Left lung (tissue), 10 donors: ENCODE data around the gene INSYN1. TPM values are rescaled to one million over a fixed set of nuclear protein-coding genes. Genes with fewer than 3 reads are reported as not detected.

Source experiments
- ATAC-seq: fragments of 200-7000 bp; cut with Tn5 transposase; one replicate; pipeline ENCODE4 v1.9.1; 2020; ENCODE audit warnings: moderate library complexity
- DNase-seq, 4 donors: peaks; one replicate each; pipeline ENCODE4 v3.0.0-alpha.2; 2013 to 2020
- H3K27ac ChIP-seq, 2 donors: fragments of 200-600 bp; sonication (generic) in 1 of 2; one replicate each; pipeline versions ENCODE4 v1.5.0 to v1.8.0; 2020 to 2021
- H3K27me3 ChIP-seq, 2 donors: fragments of 200-600 bp; sonication (generic) in 1 of 2; one replicate each; pipeline versions ENCODE4 v1.5.0 to v1.8.0; 2020 to 2021
- H3K36me3 ChIP-seq, 2 donors: fragments of 200-600 bp; sonication (generic) in 1 of 2; one replicate each; pipeline versions ENCODE4 v1.5.0 to v1.8.0; 2020 to 2021
- H3K4me1 ChIP-seq, 2 donors: fragments of 200-600 bp; one replicate each; pipeline ENCODE4 v1.8.0; 2021
- H3K4me3 ChIP-seq, 2 donors: fragments of 200-600 bp; sonication (generic) in 1 of 2; one replicate each; pipeline versions ENCODE4 v1.5.0 to v1.8.0; 2020 to 2021; ENCODE audit warnings: mild to moderate bottlenecking in 1 of 2
- H3K9me3 ChIP-seq, 2 donors: fragments of 200-600 bp; sonication (generic) in 1 of 2; one replicate each; pipeline versions ENCODE4 v1.5.0 to v1.8.0; 2020 to 2021
- intact Hi-C, 2 donors: fragments of 100-400 bp; cut with DNase I; formaldehyde crosslinking; loops; one replicate each; pipeline versions ENCODE4 v1.11.2 to v1.14.2; 2022
- polyA plus RNA-seq, 6 donors: library from polyadenylated mRNA; unstranded; fragments of 120-200 nt; gene quantifications; one replicate each; pipeline ENCODE4 v1.2.1, GENCODE V29; 2013; ENCODE audit not compliant: insufficient read length in 6 of 6
- total RNA-seq, 2 donors: library from RNA; stranded (reverse); fragmentation: NEBNext Ultra II Directional; extraction: Animal tissue kit (Norgen Biotek cat#: 25700); gene quantifications; one replicate each; pipeline ENCODE4 v1.2.1, GENCODE V29; 2021
- TF ChIP-seq, protein P1 (sequence below), 2 donors: fragments of 200-600 bp; sonication (generic) in 1 of 2; IDR thresholded peaks; one replicate each; pipeline versions ENCODE4 v1.5.0 to v1.8.0; 2021; ENCODE audit warnings: antibody characterized with exemption in 2 of 2
- donor health status: DM: no; HTN: yes; CAD: no.
- donor health status: DM: no; HTN: no; CAD: no.

The INSYN1 gene
- total and polyA plus RNA-seq, 8 donors, result 2.8 to 40.7 (median 20.6) TPM

DNA sequence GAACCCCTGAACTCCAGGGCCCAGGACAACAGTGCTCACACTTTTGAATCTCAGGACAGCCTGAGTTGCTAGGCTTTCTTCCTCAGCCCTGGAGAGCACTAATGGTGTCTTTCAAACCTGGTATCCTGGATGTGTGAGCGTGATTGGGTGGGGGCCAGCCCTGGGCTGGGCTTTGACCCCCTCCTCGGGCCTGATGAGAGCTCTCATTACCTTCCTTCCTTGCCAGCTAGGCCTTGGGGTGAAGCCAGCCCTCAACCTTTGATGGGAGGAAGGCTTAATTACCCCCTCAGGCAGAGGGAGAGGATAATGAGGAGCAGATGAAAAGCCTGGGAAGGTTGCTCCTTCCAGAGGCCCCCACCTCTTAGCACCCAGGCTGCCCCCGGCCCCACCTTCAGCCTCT, 31.1 kb upstream of the INSYN1 start:
- ATAC-seq, result peak; percentile 5
- TF ChIP-seq, protein P1, sequence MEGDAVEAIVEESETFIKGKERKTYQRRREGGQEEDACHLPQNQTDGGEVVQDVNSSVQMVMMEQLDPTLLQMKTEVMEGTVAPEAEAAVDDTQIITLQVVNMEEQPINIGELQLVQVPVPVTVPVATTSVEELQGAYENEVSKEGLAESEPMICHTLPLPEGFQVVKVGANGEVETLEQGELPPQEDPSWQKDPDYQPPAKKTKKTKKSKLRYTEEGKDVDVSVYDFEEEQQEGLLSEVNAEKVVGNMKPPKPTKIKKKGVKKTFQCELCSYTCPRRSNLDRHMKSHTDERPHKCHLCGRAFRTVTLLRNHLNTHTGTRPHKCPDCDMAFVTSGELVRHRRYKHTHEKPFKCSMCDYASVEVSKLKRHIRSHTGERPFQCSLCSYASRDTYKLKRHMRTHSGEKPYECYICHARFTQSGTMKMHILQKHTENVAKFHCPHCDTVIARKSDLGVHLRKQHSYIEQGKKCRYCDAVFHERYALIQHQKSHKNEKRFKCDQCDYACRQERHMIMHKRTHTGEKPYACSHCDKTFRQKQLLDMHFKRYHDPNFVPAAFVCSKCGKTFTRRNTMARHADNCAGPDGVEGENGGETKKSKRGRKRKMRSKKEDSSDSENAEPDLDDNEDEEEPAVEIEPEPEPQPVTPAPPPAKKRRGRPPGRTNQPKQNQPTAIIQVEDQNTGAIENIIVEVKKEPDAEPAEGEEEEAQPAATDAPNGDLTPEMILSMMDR (IDR thresholded peaks at IDR 0.05), result no peak

DNA sequence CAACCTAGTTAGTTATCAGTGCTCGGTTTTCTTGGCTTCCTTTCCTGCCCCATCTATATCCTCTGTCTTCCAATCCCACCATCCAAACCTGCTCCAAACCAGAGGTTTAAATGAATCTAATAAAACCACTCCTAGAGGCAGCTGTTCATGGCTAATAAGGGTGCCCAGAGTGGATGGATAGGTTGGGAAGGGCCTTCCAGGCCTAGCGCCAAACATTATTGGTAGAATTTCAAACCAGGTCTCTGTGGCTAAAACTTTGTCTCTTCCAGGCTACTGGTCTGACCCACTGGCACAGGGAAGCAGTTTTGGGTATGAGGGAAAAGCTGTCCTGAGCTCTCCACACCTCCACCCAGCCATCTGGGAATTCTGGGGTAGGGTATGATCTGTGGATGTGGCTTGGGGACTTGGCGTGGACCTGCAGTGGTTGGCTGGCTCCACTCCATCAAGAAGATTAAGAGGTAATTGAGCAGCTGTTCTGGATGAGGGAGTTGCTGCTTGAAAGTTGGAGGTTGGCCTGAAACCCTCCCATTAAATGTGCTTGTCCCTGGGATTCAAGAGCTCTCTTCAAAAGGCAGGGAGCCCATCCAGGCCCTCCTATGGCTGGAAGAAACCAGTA, 29.3 kb upstream of the INSYN1 start:
- Histone ChIP-seq H3K27me3 (no peaks in the 10 kb centered on the region), H3K4me1 (no peaks in the 10 kb centered on the region), H3K27ac (no peak overlapping the region), H3K4me3 (no peak overlapping the region), H3K36me3 (no peaks in the 10 kb centered on the region), H3K9me3 (no peaks in the 10 kb centered on the region)
- intact Hi-C loops, result no loop called here
- no peak for DNase-seq
- TF ChIP-seq, protein P1 (IDR thresholded peaks at IDR 0.05), result no peak
- peak; percentile 59 for ATAC-seq

More for the DNA sequence above, 31.1 kb upstream of the INSYN1 start:
- H3K36me3 ChIP-seq, result no peaks in the 10 kb centered on the region
- H3K27me3 ChIP-seq, result no peaks in the 10 kb centered on the region
- DNase-seq, result no peak
- H3K4me1 ChIP-seq, result no peaks in the 10 kb centered on the region
- intact Hi-C loops, result no loop called here
- H3K9me3 ChIP-seq, result no peaks in the 10 kb centered on the region
- no peak overlapping the region for H3K4me3 ChIP-seq
- no peak overlapping the region for H3K27ac ChIP-seq

DNA sequence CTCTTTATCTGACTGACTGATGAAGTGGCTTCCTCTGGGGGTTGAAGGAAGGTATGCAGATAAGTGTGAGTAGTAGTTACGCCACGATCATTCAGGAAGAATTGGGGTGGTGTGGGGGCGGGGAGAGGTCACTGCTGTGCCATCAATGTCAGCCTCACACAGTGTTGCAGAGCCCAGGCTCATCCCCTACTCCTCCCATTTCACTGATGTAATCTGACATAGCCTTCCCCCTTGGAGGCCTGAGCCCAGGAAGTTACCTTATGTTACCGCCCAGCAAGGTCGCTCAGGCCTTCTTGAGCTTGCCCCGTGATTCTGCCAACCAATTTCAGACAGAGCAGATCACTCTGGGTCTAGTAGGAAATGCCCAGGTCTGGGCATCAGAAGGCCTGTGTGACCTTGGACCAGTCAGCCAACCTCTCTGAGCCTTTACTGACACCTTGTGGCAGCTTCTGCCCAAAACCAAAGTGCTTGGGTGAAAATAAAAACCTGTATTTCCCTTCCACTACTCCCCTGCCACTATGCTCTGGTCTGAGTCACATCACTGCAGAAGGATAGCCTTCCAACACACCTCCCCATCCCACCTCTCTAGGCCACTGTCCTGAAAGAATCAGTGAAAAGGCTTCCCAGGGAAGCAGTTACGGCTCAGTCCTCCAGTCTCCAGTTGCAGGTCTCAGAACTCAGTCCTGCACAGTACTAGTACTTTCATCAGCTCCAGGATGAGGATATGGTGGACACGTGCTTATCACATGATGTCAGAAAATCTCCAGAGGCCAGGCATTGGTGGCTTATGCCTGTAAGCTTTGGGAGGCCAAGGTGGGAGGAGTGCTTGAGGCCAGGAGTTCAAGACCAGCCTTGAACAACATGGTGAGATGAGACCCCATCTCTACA, 28.1 kb upstream of the INSYN1 start:
- no peaks in the 10 kb centered on the region for H3K4me1 ChIP-seq
- ATAC-seq, result peak; percentile 50
- no peak overlapping the region for H3K4me3 ChIP-seq
- no peaks in the 10 kb centered on the region for H3K27me3 ChIP-seq
- TF ChIP-seq, protein P1 (IDR thresholded peaks at IDR 0.05), result no peak
- no peaks in the 10 kb centered on the region for H3K9me3 ChIP-seq
- DNase-seq, result no peak
- no peak overlapping the region for H3K27ac ChIP-seq
- H3K36me3 ChIP-seq, result no peaks in the 10 kb centered on the region
- intact Hi-C loops, result no loop called here

DNA sequence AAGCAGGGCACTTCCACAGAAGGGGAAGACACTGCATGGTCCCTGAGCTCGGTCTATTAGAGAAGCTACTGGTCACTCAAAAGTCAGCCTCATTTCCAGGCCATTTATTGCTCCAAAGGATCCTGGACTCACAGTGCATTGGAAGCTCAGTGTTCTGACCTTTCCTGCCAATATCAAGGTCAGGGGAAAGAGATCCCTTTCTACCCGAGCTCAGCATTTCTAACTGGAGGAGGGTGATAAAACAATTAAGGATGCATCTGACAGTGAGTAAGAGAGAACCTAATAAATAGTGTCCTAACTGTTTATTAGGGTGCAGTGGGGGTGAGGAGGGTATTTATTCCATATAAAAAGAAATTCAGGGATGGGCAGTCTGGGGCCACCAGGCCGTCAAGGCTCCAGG, 26.8 kb upstream of the INSYN1 start:
- Histone ChIP-seq H3K27ac (no peak overlapping the region), H3K36me3 (no peaks in the 10 kb centered on the region), H3K4me3 (no peak overlapping the region), H3K4me1 (no peaks in the 10 kb centered on the region), H3K9me3 (no peaks in the 10 kb centered on the region), H3K27me3 (no peaks in the 10 kb centered on the region)
- ATAC-seq (no peak), DNase-seq (no peak)
- TF ChIP-seq, protein P1 (IDR thresholded peaks at IDR 0.05), result no peak
- intact Hi-C loops, result no loop called here

DNA sequence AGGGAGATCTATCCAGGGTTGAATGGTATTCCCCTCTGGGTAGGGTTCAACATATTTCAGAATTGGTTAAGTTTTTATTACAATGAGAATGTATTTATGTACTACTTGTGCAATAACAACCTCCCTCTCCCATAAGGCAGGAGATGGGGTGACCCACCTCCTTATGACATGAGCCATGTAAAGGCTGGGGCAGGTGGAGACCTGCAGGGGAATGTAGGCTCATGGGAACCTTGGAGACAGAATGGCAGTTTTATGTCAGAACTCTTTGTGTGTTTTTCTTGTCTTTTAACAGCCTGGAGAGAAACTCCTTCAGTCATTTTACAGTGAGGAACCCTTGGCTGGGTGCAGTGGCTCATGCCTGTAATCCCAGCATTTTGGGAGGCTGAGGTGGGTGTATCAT, 24.6 kb upstream of the INSYN1 start:
- no peak for DNase-seq
- intact Hi-C loops, result no loop called here
- TF ChIP-seq, protein P1 (IDR thresholded peaks at IDR 0.05), result no peak
- H3K27me3 ChIP-seq, result no peaks in the 10 kb centered on the region
- no peak overlapping the region for H3K4me3 ChIP-seq
- no peak overlapping the region for H3K27ac ChIP-seq
- ATAC-seq, result no peak
- no peaks in the 10 kb centered on the region for H3K36me3 ChIP-seq
- H3K9me3 ChIP-seq, result no peaks in the 10 kb centered on the region
- H3K4me1 ChIP-seq, result no peaks in the 10 kb centered on the region
